ENCODE results near the gene TUBB4A. TPM values are rescaled to one million over a fixed set of nuclear protein-coding genes. Genes with fewer than 3 reads are reported as not detected.
A peak's percentile ranks its signal among the peaks of the same experiment; 100 is the strongest.

TUBB4A gene
- total RNA-seq, 1 experiment from 2014 or later = 18.5 TPM

- no peak for TF ChIP-seq ZNF396 (CRISPR knock-in tag; IDR thresholded peaks at IDR 0.05; ENCODE audit: borderline replicate concordance)
- no peak for TF ChIP-seq USF2 (CRISPR knock-in tag; IDR thresholded peaks at IDR 0.05)
- TF ChIP-seq ZNF423 (CRISPR knock-in tag; IDR thresholded peaks at IDR 0.05) = no peak
- TF ChIP-seq JUN (CRISPR knock-in tag; IDR thresholded peaks at IDR 0.05) = no peak
- no peak for TF ChIP-seq E2F4 (CRISPR knock-in tag; IDR thresholded peaks at IDR 0.05; ENCODE audit: borderline replicate concordance, low read depth)
- TF ChIP-seq NR3C1 (CRISPR knock-in tag; conservative IDR thresholded peaks at IDR 0.05; ENCODE audit: low read depth) = no peak
- no peak for TF ChIP-seq CTCF (IDR thresholded peaks at IDR 0.05)
- TF ChIP-seq AFF4 (CRISPR knock-in tag; IDR thresholded peaks at IDR 0.05; ENCODE audit: borderline replicate concordance) = no peak
- TF ChIP-seq GRHL2 (CRISPR knock-in tag; IDR thresholded peaks at IDR 0.05; ENCODE audit: insufficient replicate concordance, severe bottlenecking) = no peak
Measured at GRCh38 chr19:6466526-6467248, 35.4 kb downstream of the TUBB4A start (continued).

GRCh38 chr19:6465663-6466062 is 36.4 kb downstream of the TUBB4A start:
- DNase-seq (ENCODE audit: low spot score) (no peak), ATAC-seq (no peak)
- Mint-ChIP-seq H3K4me3 (peak overlapping the region; percentile 81), H3K27me3 (ENCODE audit: low read depth) (peaks cover 13% of the 10 kb centered on the region), H3K4me1 (peaks cover 15% of the 10 kb centered on the region), H3K27ac (no peak overlapping the region), H3K9me3 (no peaks in the 10 kb centered on the region), H3K36me3 (peaks cover 3% of the 10 kb centered on the region; the same call in 1 of the 2 replicates)
- ChIA-PET CTCF (no interaction called here), POLR2A (no interaction called here)
- TF ChIP-seq ZNF512 (CRISPR knock-in tag; IDR thresholded peaks at IDR 0.05; ENCODE audit: borderline replicate concordance) (no peak), ATF6 (CRISPR knock-in tag; IDR thresholded peaks at IDR 0.05) (no peak), ZNF232 (CRISPR knock-in tag; IDR thresholded peaks at IDR 0.05) (no peak), CTCF (IDR thresholded peaks at IDR 0.05) (no peak), PRRX2 (CRISPR knock-in tag; IDR thresholded peaks at IDR 0.05) (no peak), ZBTB21 (CRISPR knock-in tag; IDR thresholded peaks at IDR 0.05; ENCODE audit: borderline replicate concordance) (no peak), NR1H2 (CRISPR knock-in tag; IDR thresholded peaks at IDR 0.05) (no peak), FOXP4 (CRISPR knock-in tag; IDR thresholded peaks at IDR 0.05) (no peak)
